PC-3 (cell line): ENCODE data around the gene LIN7A. TPM values are rescaled to one million over a fixed set of nuclear protein-coding genes. Genes with fewer than 3 reads are reported as not detected.

ENCODE experiments used
- ATAC-seq: fragments of 200-7000 bp; cut with Tn5 transposase; 2 replicates; pipeline ENCODE4 v1.9.1; 2020; ENCODE audit warnings: mild to moderate bottlenecking, moderate library complexity
- BruUV-seq: library from RNA; stranded (reverse); fragments of 400-500 nt; replicated peaks from 2 replicates; lab custom pipeline; 2021; lab: Mats Ljungman, UMichigan
- CTCF ChIA-PET: fragments of 300-600 bp; sonication (Branson Sonifier 250); formaldehyde crosslinking; loops from one replicate; lab custom pipeline; 2022; ENCODE audit warnings: antibody characterized with exemption; lab: Charles Lee
- POLR2A ChIA-PET: fragments of 300-600 bp; sonication (Branson Sonifier 250); formaldehyde crosslinking; loops from one replicate; lab custom pipeline; 2022; ENCODE audit warnings: antibody characterized with exemption; ENCODE audit not compliant: unreplicated experiment; lab: Charles Lee
- DNase-seq: peaks from one replicate; pipeline ENCODE4 v3.0.0-alpha.2; 2015
- H2AFZ ChIP-seq: fragments of 300-600 bp; sonication (generic); 2 replicates; pipeline ENCODE4 v1.6.0; 2016; ENCODE audit warnings: antibody characterized with exemption, low read length
- H3F3A ChIP-seq: fragments of 300-600 bp; sonication (generic); one replicate; pipeline ENCODE4 v1.6.0; 2017; ENCODE audit warnings: antibody characterized with exemption, low read length, control low read depth, mild to moderate bottlenecking; ENCODE audit not compliant: unreplicated experiment
- H3K27ac ChIP-seq: fragments of 300-600 bp; sonication (generic); 2 replicates; pipeline ENCODE4 v1.5.1; 2016; ENCODE audit warnings: mild to moderate bottlenecking, low read length
- H3K27me3 ChIP-seq: fragments of 300-600 bp; sonication (generic); 2 replicates; pipeline ENCODE4 v1.6.1; 2016; ENCODE audit warnings: low read length, mixed read lengths
- H3K36me3 ChIP-seq: fragments of 300-600 bp; sonication (generic); 2 replicates; pipeline ENCODE4 v1.6.1; 2016; ENCODE audit warnings: low read depth, mixed run types, low read length, mixed read lengths
- H3K4me1 ChIP-seq: fragments of 300-600 bp; sonication (generic); 2 replicates; pipeline ENCODE4 v1.5.1; 2016; ENCODE audit warnings: low read length; ENCODE audit not compliant: insufficient read depth
- H3K4me2 ChIP-seq: fragments of 300-600 bp; sonication (generic); 2 replicates; pipeline ENCODE4 v1.6.0; 2016; ENCODE audit warnings: low read length
- H3K4me3 ChIP-seq: fragments of 300-600 bp; sonication (generic); 2 replicates; pipeline ENCODE4 v1.5.1; 2016; ENCODE audit warnings: mild to moderate bottlenecking, low read length, mixed read lengths
- H3K79me2 ChIP-seq: fragments of 300-600 bp; sonication (generic); 2 replicates; pipeline ENCODE4 v1.6.1; 2017; ENCODE audit warnings: low read length, mixed read lengths
- H3K9ac ChIP-seq: fragments of 300-600 bp; sonication (generic); 2 replicates; pipeline ENCODE4 v1.6.0; 2016; ENCODE audit warnings: mild to moderate bottlenecking, low read length
- H3K9me2 ChIP-seq: fragments of 300-600 bp; sonication (generic); replicated peaks from 2 replicates; pipeline ENCODE4 v1.6.1; 2016; ENCODE audit warnings: mixed run types, low read length, mixed read lengths
- H3K9me3 ChIP-seq: fragments of 300-600 bp; sonication (generic); 2 replicates; pipeline ENCODE4 v1.6.1; 2016; ENCODE audit warnings: low read length, mixed read lengths
- H4K20me1 ChIP-seq: fragments of 300-600 bp; sonication (generic); 2 replicates; pipeline ENCODE4 v1.6.1; 2016; ENCODE audit warnings: low read length, mixed read lengths
- CTCF ChIP-seq: fragments of 300-600 bp; sonication (generic); conservative IDR thresholded peaks from 2 replicates; pipeline ENCODE4 v1.5.1; 2017; ENCODE audit warnings: antibody characterized with exemption, low read depth, mild to moderate bottlenecking, low read length
- EZH2 ChIP-seq: fragments of 300-600 bp; sonication (generic); IDR thresholded peaks from one replicate; pipeline ENCODE4 v1.6.1; 2017; ENCODE audit warnings: antibody characterized with exemption, mild to moderate bottlenecking, low read length; ENCODE audit not compliant: unreplicated experiment
- EZH2phosphoT487 ChIP-seq: fragments of 300-600 bp; sonication (generic); IDR thresholded peaks from 2 replicates; pipeline ENCODE4 v1.6.1; 2018; ENCODE audit warnings: mild to moderate bottlenecking, antibody characterized with exemption, low read length, borderline replicate concordance
- intact Hi-C: fragments of 100-400 bp; cut with micrococcal nuclease; formaldehyde crosslinking; loops from 2 replicates; pipeline ENCODE4 v1.9.0; 2023
- total RNA-seq: library from RNA; depleted of rRNA; stranded (reverse); fragments of >200 nt; gene quantifications from 2 replicates; pipeline ENCODE4 v1.2.3, GENCODE V29; 2014

LIN7A gene
- total RNA-seq, 1 experiment from 2014 or later = not detected

- Histone ChIP-seq H3K9ac (no peak overlapping the region), H3K79me2 (no peaks in the 10 kb centered on the region), H3K4me3 (no peak overlapping the region), H3K27ac (no peak overlapping the region), H3K9me3 (no peaks in the 10 kb centered on the region), H3K9me2 (no peaks in the 10 kb centered on the region), H3K4me1 (no peaks in the 10 kb centered on the region), H3K27me3 (no peaks in the 10 kb centered on the region), H4K20me1 (no peaks in the 10 kb centered on the region), H3F3A (no peaks in the 10 kb centered on the region), H3K4me2 (no peak overlapping the region), H3K36me3 (no peaks in the 10 kb centered on the region), H2AFZ (no peak overlapping the region)
- intact Hi-C loops = no loop called here
- BruUV-seq = no TSS peak
- POLR2A ChIA-PET = no interaction called here
- ATAC-seq = no peak
- DNase-seq = no peak
- TF ChIP-seq EZH2 (no peak), CTCF (no peak), EZH2phosphoT487 (no peak)
- CTCF ChIA-PET = no interaction called here
Observed at GRCh38 chr12:80770958-80771357, 166.8 kb downstream of the LIN7A start.

GRCh38 chr12:80769553-80770140 lies 168.1 kb downstream of the LIN7A start:
- H3K9me2 ChIP-seq = no peaks in the 10 kb centered on the region
- no peaks in the 10 kb centered on the region for H3F3A ChIP-seq
- H3K9me3 ChIP-seq = no peaks in the 10 kb centered on the region
- DNase-seq = no peak
- intact Hi-C loops = no loop called here
- no peaks in the 10 kb centered on the region for H3K79me2 ChIP-seq
- no peak overlapping the region for H3K4me3 ChIP-seq
- no peak for TF ChIP-seq EZH2
- no peak for TF ChIP-seq EZH2phosphoT487
- no peak for TF ChIP-seq CTCF
- no peak overlapping the region for H3K9ac ChIP-seq
- H3K27ac ChIP-seq = no peak overlapping the region
- no peak overlapping the region for H3K4me2 ChIP-seq
- ATAC-seq = no peak
- no peaks in the 10 kb centered on the region for H3K36me3 ChIP-seq
- no peak overlapping the region for H2AFZ ChIP-seq
- BruUV-seq = no TSS peak
- H4K20me1 ChIP-seq = no peaks in the 10 kb centered on the region
- ChIA-PET POLR2A (no interaction called here), CTCF (no interaction called here)
- H3K27me3 ChIP-seq = no peaks in the 10 kb centered on the region
- no peaks in the 10 kb centered on the region for H3K4me1 ChIP-seq

GRCh38 chr12:80766897-80767296 lies 170.8 kb downstream of the LIN7A start:
- TF ChIP-seq CTCF (no peak), EZH2phosphoT487 (no peak), EZH2 (no peak)
- no peaks in the 10 kb centered on the region for H3K4me1 ChIP-seq
- H3K9me2 ChIP-seq = no peaks in the 10 kb centered on the region
- CTCF ChIA-PET = no interaction called here
- H3K4me3 ChIP-seq = no peak overlapping the region
- POLR2A ChIA-PET = no interaction called here
- intact Hi-C loops = no loop called here
- no peaks in the 10 kb centered on the region for H3K36me3 ChIP-seq
- H3K27me3 ChIP-seq = peaks cover 8% of the 10 kb centered on the region; the same call in 1 of the 2 replicates
- DNase-seq (no peak), ATAC-seq (no peak)
- no peak overlapping the region for H3K9ac ChIP-seq
- no peaks in the 10 kb centered on the region for H3K79me2 ChIP-seq
- H3F3A ChIP-seq = no peaks in the 10 kb centered on the region
- no peak overlapping the region for H2AFZ ChIP-seq
- H3K27ac ChIP-seq = no peak overlapping the region
- BruUV-seq = no TSS peak
- no peaks in the 10 kb centered on the region for H4K20me1 ChIP-seq
- no peak overlapping the region for H3K4me2 ChIP-seq
- no peaks in the 10 kb centered on the region for H3K9me3 ChIP-seq
